ENCODE results near the gene TNFRSF4. TPM values are rescaled to one million over a fixed set of nuclear protein-coding genes. Genes with fewer than 3 reads are reported as not detected.
"Not testable (repeated sequence)": the region's sequence is repeated elsewhere in the genome, so short reads cannot be mapped to it uniquely, and the experiment has no call there.

The TNFRSF4 gene
- total RNA-seq, 3 donors from 2014 or later (not counting 1 experiment from before 2014, with no cell fraction given): 14.3 to 26.5 (median 15.7) TPM

GRCh38 chr1:1196431-1197187 lies 17.3 kb downstream of the TNFRSF4 start:
- no peaks in the 10 kb centered on the region for H3K9me3 ChIP-seq (ENCODE audit: control insufficient read depth, insufficient read depth, low read length)
- no peaks in the 10 kb centered on the region for H3K27me3 Mint-ChIP-seq (ENCODE audit: low read depth in 2 of 2)
- ATAC-seq: no peak
- H3K27ac Mint-ChIP-seq: peak overlapping the region; percentile 27 to 51
- no peaks in the 10 kb centered on the region for H3K36me3 Mint-ChIP-seq
- TF ChIP-seq, protein P1, sequence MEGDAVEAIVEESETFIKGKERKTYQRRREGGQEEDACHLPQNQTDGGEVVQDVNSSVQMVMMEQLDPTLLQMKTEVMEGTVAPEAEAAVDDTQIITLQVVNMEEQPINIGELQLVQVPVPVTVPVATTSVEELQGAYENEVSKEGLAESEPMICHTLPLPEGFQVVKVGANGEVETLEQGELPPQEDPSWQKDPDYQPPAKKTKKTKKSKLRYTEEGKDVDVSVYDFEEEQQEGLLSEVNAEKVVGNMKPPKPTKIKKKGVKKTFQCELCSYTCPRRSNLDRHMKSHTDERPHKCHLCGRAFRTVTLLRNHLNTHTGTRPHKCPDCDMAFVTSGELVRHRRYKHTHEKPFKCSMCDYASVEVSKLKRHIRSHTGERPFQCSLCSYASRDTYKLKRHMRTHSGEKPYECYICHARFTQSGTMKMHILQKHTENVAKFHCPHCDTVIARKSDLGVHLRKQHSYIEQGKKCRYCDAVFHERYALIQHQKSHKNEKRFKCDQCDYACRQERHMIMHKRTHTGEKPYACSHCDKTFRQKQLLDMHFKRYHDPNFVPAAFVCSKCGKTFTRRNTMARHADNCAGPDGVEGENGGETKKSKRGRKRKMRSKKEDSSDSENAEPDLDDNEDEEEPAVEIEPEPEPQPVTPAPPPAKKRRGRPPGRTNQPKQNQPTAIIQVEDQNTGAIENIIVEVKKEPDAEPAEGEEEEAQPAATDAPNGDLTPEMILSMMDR (IDR thresholded peaks at IDR 0.05): no peak
- H3K27me3 ChIP-seq (ENCODE audit: control insufficient read depth, insufficient read depth, low read length): no peaks in the 10 kb centered on the region
- no peak overlapping the region for H3K4me3 Mint-ChIP-seq
- H3K4me1 ChIP-seq (ENCODE audit: control insufficient read depth, insufficient read depth, low read length): peaks cover 18% of the 10 kb centered on the region
- no peak overlapping the region for H3K27ac ChIP-seq (ENCODE audit: low read length)
- H3K4me3 ChIP-seq (ENCODE audit: low read length): no peak overlapping the region
- peaks cover 6 to 15% of the 10 kb centered on the region in 2 donors for H3K4me1 Mint-ChIP-seq
- H3K9me3 Mint-ChIP-seq: peaks cover 0 to 7% of the 10 kb centered on the region in 2 donors
- WGBS (ENCODE audit: insufficient coverage): 84% methylated on average over 13 of the region's 13 CpGs
- intact Hi-C loops (cut with micrococcal nuclease): no loop called here
- H3K36me3 ChIP-seq (ENCODE audit: control insufficient read depth, insufficient read depth, low read length): no peaks in the 10 kb centered on the region
- DNase-seq: peak in 1 of 2 donors; percentile 15

DNA sequence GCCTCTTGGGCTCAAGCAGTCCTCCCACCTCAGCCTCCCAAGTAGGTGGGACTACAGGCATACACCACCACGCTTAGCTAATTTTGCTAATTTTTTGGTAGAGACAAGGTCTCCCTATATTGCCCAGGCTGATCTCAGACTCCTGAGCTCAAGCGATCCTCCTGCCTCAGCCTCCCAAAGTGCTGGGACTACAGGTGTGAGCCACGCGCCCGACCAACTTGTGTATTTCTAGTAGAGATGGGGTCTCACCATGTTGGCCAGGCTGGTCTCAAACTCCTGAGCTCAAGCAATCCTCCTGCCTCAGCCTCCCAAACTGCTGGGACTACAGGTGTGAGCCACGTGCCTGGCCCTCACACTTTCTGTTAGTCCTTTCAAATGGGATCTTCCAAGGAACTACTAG lies 18.2 kb downstream of the TNFRSF4 start:
- H3K9me3 ChIP-seq (ENCODE audit: control insufficient read depth, insufficient read depth, low read length); ATAC-seq; H3K36me3 ChIP-seq (ENCODE audit: control insufficient read depth, insufficient read depth, low read length); DNase-seq; H3K36me3 Mint-ChIP-seq; H3K9me3 Mint-ChIP-seq; H3K4me3 Mint-ChIP-seq; H3K27ac ChIP-seq (ENCODE audit: low read length); H3K27me3 Mint-ChIP-seq (ENCODE audit: low read depth in 2 of 2); H3K4me3 ChIP-seq (ENCODE audit: low read length); intact Hi-C loops (cut with micrococcal nuclease); H3K27me3 ChIP-seq (ENCODE audit: control insufficient read depth, insufficient read depth, low read length): not testable (repeated sequence)
- 85% methylated on average over 6 of the region's 6 CpGs for WGBS (ENCODE audit: insufficient coverage)
- H3K4me1 ChIP-seq (ENCODE audit: control insufficient read depth, insufficient read depth, low read length): peaks cover 14% of the 10 kb centered on the region
- H3K27ac Mint-ChIP-seq: peak overlapping the region in 1 of 2 donors; percentile 27
- peaks cover 5 to 14% of the 10 kb centered on the region in 2 donors for H3K4me1 Mint-ChIP-seq

- H3K36me3 Mint-ChIP-seq: no peaks in the 10 kb centered on the region
- ATAC-seq (no peak), DNase-seq (no peak)
- TF ChIP-seq, protein P1 (IDR thresholded peaks at IDR 0.05): no peak
- no peaks in the 10 kb centered on the region for H3K27me3 Mint-ChIP-seq (ENCODE audit: low read depth in 2 of 2)
- Histone ChIP-seq H3K9me3 (ENCODE audit: control insufficient read depth, insufficient read depth, low read length) (no peaks in the 10 kb centered on the region), H3K27me3 (ENCODE audit: control insufficient read depth, insufficient read depth, low read length) (no peaks in the 10 kb centered on the region), H3K4me3 (ENCODE audit: low read length) (no peak overlapping the region), H3K27ac (ENCODE audit: low read length) (no peak overlapping the region), H3K36me3 (ENCODE audit: control insufficient read depth, insufficient read depth, low read length) (no peaks in the 10 kb centered on the region), H3K4me1 (ENCODE audit: control insufficient read depth, insufficient read depth, low read length) (peaks cover 4% of the 10 kb centered on the region)
- peak overlapping the region in 1 of 2 donors; percentile 27 for H3K27ac Mint-ChIP-seq
- H3K4me3 Mint-ChIP-seq: no peak overlapping the region
- H3K9me3 Mint-ChIP-seq: peaks cover 0 to 7% of the 10 kb centered on the region in 2 donors
- 89% methylated on average over 3 of the region's 3 CpGs for WGBS (ENCODE audit: insufficient coverage)
- intact Hi-C loops (cut with micrococcal nuclease): no loop called here
- peaks cover 0 to 4% of the 10 kb centered on the region in 2 donors for H3K4me1 Mint-ChIP-seq
Observed at GRCh38 chr1:1194723-1195122, 19.2 kb downstream of the TNFRSF4 start.

DNA sequence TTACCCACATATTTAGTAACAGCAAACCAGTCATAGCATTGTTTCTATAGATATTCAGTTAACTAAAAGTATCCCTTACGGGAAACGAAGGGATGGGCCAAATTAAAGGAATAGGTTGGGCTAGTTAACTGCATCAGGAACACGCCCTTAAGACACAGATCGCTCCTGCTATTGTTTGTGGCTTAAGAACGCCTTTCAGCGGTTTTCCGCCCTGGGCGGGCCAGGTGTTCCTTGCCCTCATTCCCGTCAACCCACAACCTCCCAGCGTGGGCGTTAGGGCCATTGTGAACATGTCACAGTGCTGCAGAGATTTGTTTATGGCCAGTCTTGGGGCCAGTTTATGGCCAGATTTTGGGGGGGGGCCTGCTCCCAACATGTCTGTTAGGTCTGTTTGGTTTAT lies 22.2 kb downstream of the TNFRSF4 start:
- Histone ChIP-seq H3K4me1 (ENCODE audit: control insufficient read depth, insufficient read depth, low read length) (no peaks in the 10 kb centered on the region), H3K9me3 (ENCODE audit: control insufficient read depth, insufficient read depth, low read length) (no peaks in the 10 kb centered on the region), H3K27ac (ENCODE audit: low read length) (no peak overlapping the region), H3K36me3 (ENCODE audit: control insufficient read depth, insufficient read depth, low read length) (no peaks in the 10 kb centered on the region), H3K27me3 (ENCODE audit: control insufficient read depth, insufficient read depth, low read length) (no peaks in the 10 kb centered on the region), H3K4me3 (ENCODE audit: low read length) (no peak overlapping the region)
- H3K9me3 Mint-ChIP-seq: peaks cover 0 to 7% of the 10 kb centered on the region in 2 donors
- no peaks in the 10 kb centered on the region for H3K36me3 Mint-ChIP-seq
- ATAC-seq: no peak
- WGBS (ENCODE audit: insufficient coverage): 81% methylated on average over 11 of the region's 11 CpGs
- intact Hi-C loops (cut with micrococcal nuclease): no loop called here
- DNase-seq: no peak
- H3K27me3 Mint-ChIP-seq (ENCODE audit: low read depth in 2 of 2): no peaks in the 10 kb centered on the region
- H3K4me1 Mint-ChIP-seq: no peaks in the 10 kb centered on the region
- TF ChIP-seq, protein P1 (IDR thresholded peaks at IDR 0.05): no peak
- no peak overlapping the region for H3K27ac Mint-ChIP-seq
- no peak overlapping the region for H3K4me3 Mint-ChIP-seq
